8988T (cell line): ENCODE data around the gene TBC1D13.
"Not testable (repeated sequence)": the region's sequence is repeated elsewhere in the genome, so short reads cannot be mapped to it uniquely, and the experiment has no call there.

Source experiments
- DNase-seq: peaks from one replicate; pipeline ENCODE4 v3.0.0; 2011

TBC1D13 gene

DNA sequence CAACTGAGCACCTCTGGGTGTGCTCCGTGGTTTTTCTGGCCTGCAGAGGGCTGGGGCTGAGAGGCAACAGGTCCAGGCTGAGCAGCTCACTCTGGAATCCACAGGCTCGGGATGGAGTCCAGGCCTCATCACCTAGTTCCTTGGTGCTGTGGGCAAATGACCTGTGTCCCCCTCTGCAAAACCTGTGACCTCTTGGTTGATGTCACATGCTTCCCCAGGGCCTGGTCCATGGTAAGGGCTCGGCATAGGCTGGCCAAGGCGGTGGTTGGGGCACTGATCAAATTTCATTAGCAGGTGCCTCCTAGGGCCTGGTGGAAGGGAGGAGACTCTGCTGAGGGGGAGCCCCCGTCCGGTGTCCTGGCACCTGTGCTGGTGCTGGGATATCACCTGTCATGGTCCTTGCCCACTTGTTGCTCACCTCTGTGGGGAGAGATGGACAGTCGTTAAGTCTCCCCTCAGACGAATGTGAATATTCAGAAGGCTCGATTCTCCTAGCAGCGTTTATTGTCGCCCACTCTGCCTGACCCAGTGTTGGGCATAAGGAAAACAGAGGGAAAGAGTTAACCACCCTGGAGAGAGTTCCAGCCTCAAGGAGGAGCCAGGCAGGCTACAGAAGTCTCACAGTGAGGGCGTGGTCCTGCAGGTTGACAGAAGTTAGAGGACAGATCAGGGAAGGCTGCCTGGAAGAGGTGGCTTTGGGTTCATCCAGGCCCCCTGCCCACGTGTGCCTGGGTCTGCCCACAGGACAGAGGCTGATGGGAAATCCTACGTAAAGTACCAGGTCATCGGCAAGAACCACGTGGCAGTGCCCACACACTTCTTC, 34.7 kb downstream of the TBC1D13 start:
- no peak for DNase-seq

DNA sequence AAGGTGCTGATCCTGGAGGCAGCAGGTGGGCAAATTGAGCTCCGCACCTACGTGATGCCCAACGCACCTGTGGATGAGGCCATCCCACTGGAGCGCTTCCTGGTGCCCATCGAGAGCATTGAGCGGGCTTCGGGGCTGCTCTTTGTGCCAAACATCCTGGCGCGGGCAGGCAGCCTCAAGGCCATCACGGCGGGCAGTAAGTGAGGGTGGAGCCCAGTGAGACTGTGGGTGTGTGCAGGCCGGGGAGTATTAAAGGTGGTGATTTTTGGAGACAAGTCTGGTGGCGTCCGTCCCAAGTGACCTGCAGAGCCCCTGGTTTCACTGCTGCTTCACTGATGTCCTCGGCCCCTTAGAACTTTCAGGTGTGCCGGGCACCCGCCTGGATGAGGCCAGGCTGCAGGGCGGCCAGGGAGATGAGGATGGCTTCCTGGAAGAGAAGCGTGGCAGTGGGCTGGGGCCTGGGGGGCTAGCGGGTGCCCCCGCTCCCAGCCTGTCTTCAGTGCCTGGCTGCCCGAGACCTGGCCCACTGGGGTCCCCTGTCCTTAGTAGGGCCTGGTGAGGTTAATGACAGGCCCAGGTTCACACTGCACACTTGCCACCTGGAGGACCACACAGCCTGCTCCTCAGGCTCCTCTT, 35.5 kb downstream of the TBC1D13 start:
- no peak for DNase-seq

DNA sequence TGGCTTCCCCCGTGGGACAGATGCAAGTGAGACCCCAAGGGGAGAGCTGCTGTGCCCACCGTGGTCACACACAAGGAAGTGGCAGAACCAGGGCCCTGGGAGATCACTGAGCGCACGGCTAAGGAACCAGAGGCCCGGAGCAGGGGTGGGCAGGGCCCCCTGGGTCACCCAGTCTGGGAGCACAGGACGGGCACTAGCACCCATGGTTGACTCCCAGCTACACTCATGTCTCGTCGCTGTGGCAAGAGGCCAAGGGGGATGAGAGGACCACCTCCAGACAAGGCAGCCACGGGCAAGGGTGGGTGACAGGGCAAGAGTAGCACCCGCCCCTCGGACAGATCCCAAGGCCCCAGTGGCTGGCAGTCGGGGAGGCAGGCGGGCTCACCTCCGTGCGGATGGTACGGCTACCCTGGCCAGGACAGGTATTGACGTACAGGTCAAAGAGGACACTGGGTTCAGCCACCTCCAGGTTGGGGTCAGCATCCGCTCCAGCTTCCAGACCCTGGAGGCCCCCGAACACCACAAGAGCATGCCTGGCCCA, 36.4 kb downstream of the TBC1D13 start:
- DNase-seq = no peak

DNA sequence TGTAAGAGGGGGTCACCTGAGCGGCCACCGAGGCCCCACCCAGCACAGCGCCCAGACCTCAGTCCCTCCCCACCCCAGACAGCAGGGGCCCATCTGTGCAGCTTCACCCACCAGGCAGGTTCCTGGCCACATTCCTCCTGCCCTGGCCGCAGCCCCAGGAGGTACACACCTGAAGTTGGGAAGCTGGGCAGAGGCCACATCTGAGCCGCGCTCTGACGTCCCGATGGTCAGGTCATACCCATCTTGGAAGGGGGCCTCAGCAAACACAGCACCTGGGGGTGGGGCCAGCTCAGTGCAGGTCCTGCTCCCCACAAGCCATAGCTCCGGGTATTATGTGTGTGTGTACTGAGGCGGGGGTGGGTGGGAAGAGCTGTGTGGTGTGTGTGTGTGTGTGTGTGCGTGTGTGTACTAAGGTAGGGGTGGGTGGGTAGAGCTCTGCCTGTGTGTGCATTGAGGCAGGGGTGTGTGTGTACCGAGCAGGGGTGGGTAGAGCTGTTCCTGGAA, 36.9 kb downstream of the TBC1D13 start:
- DNase-seq = peak; percentile 24

DNA sequence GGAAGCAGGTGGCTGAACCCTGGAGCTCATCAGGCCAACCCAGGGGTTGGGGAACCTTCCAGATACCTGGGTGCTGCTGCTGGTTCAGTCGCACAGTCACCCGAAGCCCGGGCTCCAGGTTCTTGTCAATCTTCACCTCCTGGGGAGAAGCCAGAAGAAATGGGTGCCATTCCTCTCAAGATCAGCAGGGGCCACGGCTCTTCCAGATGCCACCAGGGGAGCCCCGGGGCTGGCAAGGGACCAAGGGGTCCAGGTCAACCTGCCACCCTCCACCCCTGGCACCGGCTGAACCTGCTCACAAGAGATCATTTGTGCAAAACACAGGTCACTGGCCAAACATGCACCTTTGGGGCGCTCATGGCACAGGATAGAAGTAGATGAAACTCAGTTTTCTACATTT, 37.9 kb downstream of the TBC1D13 start:
- DNase-seq = peak; percentile 17

DNA sequence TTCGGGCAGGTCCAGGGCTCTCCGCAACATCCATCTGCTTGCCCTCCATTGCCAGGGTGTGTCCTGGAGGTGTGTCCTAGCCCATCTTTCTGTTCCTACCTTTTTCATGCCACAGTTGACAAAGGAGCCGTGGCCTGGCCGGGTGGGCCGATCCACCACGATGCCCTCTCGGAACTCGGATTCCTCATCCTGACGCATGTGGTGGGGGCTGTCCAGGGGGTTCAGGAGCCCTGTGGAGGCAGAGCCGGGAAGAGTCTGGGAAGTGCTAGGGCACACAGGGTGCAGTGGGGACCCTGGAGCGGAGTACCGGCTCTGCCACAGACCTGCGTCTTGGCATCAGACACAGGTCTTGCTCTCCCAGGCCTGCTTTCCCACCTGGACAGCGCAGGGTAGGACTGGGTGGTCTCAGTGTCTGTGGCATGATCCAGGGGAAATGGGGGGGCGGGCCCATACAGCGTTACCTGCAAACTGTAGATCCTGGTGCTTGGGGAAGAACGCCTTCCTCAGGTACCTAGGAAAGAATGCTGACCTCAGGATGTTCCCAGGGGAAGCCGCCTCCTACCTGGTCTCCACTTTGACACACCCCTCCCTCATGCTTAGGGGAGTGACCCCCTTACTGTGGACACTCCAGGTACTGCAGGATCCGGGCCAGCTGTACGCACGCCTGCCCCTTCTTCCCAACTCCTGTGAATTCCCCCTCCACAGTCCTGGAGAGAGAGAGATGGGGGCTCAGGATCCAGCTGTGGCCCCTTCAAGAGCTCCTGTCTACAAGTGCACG, 39.1 kb downstream of the TBC1D13 start:
- peak; percentile 62 for DNase-seq

DNA sequence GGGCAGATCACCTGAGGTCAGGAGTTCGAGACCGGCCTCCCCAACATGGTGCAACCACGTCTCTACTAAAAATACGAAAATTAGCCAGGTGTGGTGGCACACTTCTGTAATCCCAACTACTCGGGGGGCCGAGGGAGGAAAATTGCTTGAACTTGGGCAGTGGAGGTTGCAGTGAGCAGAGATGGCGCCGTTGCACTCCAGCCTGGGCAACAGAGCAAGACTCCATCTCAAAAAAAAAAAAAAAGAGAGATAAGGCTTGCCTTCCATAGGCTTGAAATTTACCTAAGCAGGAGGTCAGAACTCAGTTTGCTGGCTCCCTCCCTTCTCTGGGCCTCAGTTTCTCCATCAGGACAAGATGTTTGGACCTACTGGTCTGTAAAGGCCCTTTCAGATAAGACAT, 41.2 kb downstream of the TBC1D13 start:
- no peak for DNase-seq

DNA sequence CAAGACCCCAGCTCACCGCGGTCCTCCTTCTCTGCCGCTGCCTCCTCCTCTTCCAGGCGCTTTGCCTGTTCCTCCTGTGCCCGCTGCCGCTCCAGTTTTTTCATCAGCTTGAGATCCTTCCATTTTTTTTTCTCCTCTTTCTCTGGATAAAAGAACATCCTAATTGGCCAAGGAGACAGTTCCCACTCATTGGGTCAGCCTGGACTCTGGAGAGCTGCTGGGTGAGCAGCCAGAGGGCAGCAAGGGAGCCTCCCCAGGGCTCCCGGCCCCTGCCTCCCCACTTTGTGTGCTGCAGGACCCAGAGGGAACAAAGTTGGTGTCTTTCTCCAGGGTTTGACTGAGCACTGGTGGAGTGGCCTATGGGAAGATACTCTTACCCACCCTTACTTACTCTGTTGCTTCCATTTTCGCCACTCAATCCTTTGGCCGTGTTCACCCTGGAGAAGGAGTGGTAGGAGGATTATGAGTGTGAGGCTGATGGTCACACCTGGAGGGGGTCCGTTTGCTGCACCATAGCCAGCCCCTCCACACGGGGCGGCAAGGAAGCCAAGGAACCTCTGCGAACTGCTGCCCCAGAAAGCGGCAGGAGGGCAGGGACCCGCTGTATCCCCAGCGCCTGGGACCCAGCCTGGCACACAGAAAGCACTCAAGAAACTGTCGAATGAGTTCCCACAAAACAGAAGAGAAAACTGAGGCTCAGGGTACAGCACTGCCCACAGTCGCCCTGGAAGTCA, 41.8 kb downstream of the TBC1D13 start:
- peak; percentile 24 for DNase-seq

DNA sequence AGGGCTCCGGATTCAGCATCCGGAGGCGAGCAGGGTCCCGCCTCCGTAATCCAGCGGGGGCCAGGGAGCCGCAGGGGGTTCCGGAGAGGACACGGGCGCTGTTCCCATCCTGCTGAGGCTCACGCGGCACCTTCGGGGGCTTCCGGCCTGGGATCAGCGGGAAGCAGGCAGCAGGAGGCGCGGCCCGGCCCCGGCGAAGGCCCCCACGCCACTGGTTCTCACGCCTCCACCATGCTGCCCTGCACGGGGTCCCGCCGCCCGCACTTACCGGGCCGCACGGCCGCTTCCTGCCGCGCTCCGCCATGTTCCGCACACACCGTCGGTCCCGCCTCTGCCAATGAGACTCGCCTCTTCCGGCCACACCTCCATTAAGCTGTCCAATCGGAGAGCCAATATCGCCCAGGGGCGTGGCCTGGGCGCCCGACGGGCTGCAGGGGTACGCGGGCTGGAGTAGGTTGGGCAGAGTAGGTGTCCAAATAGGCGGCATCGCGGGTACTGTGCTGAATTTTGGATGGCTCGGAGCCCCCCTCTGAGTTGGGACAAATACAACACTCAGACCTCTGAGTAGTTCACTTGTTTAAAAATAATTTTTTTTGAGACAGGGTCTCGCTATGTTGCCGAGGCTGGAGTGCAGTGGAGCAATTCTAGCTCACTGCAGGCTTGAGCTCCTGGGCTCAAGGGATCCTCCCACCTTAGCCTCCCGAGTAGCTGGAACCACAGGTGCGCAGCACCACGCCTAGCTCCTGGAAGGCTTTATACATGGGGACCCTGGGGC, 42.6 kb downstream of the TBC1D13 start, which contains the start of gene SPOUT1:
Gene SPOUT1, minus strand, starts transcription at position 318 of the 775 bp plus-strand sequence. Its CDS starts 14 bp downstream, at position 304.
- peak; percentile 94 for DNase-seq

DNA sequence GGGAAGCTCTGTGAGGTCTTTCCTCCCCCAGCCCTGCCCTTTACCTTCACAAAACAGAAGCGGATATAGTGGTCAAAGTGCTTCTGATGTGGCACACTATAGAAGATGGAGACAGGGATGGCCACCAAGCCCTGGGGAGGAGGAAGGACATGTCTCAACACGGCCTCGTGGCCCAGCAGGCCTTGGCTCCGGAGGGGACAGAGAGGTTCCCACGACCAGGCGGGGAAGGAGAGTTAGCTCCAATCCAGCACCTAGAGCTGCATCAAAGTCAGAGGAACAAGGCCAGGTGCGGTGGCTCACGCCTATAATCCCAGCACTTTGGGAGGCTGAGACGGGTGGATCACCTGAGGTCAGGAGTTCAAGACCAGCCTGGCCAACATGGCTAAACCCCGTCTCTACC, 46.6 kb downstream of the TBC1D13 start:
- DNase-seq = no peak

DNA sequence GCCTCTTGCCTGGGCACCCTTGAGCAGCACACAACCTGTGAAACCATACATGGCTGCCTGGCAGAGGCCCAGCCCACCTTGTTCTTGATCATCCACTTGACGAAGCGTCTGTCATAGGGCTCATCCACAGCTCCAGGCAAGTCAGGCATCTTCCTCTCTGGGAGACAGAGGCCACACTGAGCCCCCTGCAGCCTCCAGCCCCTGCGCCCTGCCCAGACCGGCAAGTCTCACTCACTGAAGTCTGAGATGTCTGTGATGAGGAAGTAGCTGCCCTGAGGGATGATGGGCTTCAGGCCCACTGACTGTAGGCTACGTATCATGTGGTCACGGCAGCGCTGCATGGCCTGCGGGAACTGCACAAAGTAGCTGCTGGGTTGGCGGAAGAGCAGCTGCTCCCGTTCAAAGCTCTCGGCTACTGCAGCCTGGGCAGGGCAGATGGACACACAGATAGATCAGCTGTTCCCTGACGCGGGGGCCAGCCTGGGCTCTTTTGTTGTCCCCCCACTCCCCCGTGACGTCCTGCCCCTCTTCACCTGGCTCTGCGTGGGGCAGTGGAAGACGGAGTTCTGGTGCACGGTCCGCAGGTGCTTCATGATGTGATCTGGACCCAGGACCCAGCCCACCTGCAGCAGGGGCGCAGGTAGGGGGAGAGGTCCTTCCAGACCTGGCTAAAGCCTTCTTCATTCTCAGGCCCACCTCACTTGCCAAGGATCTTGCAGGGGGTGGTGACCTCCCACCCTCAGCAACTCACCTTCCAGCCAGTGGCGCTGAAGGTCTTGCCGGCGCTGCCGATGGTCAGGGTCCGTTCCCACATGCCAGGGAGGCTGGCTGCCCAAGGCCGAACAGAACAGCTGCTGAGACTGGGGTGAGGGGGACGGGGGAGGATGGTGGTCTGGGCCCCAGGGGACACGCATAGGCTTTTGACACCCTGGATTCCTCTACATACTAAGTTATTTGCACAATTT, 48.5 kb downstream of the TBC1D13 start:
- no peak for DNase-seq

DNA sequence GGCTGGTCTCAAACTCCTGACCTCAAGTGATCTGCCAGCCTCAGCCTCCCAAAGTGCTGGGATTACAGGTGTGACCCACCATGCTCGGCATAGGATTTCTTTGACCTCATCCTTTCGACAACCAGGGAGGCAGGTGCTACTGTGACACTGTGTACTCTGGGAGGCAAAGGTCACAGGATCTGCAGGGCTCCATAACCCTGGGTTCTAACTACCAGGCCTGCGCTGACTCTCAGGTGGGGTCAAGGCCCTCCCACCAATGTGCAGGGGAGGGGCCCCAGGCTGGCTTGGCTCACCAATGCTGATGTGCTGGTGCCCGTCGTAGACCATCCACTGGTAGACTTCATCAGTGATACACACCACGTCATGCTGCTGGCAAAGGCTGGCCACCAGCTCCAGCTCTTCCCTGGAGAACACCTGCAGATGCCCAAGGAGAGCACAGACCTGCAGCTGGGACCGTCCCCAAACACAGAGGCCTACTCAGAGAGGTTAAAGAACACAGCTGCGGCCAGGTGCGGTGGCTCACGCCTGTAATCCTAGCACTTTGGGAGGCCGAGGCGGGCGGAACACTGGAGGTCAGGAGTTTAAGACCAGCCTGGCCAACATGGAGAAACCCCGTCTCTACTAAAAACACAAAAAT, 49.6 kb downstream of the TBC1D13 start:
- DNase-seq = no peak

DNA sequence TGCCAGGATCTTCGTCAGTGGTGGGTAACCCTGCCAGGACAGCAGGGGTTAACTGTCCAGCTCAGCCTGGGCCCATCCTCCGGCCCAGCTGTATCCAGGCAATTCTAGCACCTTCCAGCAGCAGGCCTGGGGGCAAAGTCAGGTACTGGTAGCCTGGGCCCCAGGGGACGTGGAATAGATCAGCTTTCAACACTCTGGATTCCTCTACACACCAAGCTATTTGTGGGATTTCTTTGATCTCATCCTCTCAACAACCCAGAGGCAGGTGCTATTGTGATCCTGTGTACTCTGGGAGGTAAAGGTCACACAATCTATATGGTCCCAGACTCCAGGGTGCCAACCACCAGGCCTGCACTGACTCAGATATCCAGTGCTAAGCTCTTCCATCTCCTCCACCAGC, 51.3 kb downstream of the TBC1D13 start:
- no peak for DNase-seq

DNA sequence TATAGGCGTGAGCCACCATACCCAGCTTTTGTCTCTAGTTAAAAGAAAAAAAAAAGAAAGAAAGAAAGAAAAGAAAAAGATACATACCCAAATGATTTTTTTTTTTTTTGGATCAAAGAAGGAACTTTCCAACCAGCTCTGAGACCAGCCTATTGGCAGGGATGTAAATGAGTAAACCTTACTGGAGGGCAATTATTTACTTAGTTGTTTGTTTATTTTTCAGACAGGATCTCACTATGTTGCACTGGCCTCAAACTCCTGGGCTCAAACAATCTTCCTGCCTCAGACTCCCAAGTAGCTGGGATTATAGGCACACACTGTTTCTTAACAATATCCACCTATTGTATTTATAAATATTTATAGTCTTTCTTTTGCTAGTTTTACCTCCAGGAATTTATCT, 53.5 kb downstream of the TBC1D13 start:
- no peak for DNase-seq

DNA sequence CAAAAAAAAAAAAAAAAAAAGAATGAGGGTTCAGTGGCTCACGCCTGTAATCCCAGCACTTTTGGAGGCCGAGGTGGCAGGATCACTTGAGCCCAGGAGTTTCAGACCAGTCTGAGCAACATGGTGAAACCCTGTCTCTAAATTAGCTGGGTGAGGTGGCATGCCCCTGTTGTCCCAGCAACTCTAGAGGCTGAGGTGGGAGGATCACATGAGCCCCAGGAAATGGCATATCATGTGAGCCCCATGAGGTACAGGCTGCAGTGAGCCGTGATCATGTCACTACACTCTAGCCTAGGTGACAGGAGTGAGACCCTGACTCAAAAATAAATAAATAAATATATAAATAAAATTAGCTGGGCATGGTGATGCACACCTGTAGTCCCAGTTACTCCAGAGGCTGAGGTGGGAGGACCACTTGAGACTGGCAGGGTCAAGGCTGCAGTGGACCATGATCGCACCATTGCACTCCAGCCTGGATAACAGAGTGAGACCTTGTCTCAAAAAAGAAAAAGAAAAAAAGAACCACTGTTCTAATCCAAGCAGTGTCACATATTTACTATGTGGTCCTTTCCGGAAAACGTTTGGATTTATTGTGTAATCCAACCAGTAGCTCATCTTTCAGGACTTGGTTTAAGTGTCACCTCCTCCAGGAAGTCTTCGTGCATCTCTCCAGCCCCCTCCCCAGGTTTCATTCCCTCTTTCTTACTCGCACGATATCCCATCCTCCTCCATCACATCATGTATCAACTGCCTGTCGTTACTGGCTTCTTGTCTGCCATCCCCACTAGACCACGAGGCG, 54.8 kb downstream of the TBC1D13 start:
- DNase-seq = no peak

DNA sequence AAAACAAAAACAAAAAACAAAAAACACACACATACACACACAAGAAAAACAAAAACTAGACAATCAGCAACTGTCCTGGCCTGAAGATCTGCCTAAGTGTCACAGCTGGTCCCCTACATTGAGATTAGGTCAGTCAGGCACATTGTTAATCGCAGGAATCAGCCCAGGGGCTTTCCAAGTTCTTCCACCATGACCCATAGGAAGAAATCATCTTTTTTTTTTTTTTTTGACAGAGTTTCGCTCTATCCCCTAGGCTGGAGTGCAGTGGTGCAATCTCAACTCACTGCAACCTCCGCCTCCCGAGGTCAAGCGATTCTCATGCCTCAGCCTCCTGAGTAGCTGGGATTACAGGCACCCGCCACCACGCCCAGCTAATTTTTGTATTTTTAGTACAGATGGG, 56.1 kb downstream of the TBC1D13 start:
- not testable (repeated sequence) for DNase-seq

DNA sequence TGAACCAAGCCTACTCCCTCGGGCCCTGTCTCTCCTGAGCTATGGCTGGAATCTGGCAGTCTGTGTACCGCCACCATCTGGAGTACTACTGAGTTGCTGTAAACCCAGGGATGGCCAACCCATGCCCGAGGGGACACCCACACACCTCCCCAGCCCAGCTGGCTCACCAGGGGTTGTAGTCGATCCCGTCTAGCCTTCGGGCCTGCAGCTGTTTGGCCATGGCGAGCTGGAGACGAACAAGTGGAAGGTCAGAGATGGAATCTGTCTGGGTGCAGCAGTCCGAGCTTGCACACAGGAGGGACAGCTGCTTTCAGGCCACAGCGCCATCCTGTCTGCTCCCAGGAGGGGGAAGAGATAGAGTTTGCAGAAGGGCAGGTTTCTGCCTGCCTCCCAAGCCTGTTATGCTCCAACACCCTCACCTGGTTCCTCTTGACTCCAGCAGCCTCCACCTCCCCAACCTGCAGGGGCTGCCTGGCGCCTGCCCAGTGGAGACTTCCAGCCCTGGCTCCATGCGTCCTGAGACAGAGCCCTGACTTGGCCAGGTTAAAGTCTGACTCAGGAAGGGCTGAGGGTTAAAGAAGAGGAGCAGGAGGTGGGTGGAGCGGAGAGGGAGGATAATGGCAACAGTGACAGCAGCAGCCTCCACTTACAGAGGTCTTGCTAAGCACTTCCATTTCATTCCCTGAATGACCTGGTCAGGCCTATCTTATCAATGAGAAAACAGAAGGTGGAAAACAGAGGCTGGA, 58.3 kb downstream of the TBC1D13 start:
- peak; percentile 67 for DNase-seq

DNA sequence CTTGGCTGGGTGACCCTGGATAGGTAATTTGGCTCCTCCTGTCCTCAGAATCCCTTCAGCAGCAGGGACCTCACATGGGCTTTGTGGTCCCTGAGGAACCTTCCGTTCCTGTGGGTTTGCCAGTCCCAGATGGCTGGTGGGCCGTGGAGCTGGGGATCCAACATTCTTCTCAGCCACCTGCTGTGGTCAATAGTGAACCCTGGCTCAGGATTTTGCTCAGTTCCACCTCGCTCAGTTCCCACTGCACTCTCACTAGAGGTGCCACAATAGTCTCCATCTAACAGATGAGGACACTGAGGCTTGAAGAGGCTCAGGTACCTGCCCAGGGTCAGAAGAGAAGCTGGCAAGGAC, 59.6 kb downstream of the TBC1D13 start:
- no peak for DNase-seq
